OCI-LY7 (cell line): Measurements from ENCODE around the gene DOK3.

Source experiments
- EZH2phosphoT487 ChIP-seq: fragments of 200-600 bp; sonication (generic); IDR thresholded peaks from 2 replicates; pipeline ENCODE4 v1.6.1; 2018; ENCODE audit warnings: low read depth, borderline replicate concordance, mild to moderate bottlenecking, mixed run types, antibody characterized with exemption, low read length, moderate library complexity, mixed read lengths
- TF ChIP-seq, protein P1 (sequence below): fragments of 200-600 bp; sonication (generic); conservative IDR thresholded peaks from 2 replicates; pipeline ENCODE4 v1.5.1; 2014; ENCODE audit warnings: mild to moderate bottlenecking, antibody characterized with exemption, low read length, moderate library complexity, mixed read lengths

GRCh38 chr5:177539411-177539810 is 29.8 kb upstream of the DOK3 start:
- TF ChIP-seq, protein P1, sequence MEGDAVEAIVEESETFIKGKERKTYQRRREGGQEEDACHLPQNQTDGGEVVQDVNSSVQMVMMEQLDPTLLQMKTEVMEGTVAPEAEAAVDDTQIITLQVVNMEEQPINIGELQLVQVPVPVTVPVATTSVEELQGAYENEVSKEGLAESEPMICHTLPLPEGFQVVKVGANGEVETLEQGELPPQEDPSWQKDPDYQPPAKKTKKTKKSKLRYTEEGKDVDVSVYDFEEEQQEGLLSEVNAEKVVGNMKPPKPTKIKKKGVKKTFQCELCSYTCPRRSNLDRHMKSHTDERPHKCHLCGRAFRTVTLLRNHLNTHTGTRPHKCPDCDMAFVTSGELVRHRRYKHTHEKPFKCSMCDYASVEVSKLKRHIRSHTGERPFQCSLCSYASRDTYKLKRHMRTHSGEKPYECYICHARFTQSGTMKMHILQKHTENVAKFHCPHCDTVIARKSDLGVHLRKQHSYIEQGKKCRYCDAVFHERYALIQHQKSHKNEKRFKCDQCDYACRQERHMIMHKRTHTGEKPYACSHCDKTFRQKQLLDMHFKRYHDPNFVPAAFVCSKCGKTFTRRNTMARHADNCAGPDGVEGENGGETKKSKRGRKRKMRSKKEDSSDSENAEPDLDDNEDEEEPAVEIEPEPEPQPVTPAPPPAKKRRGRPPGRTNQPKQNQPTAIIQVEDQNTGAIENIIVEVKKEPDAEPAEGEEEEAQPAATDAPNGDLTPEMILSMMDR = no peak
- no peak for TF ChIP-seq EZH2phosphoT487
